Stromal cell of bone marrow (primary cell): Measurements from ENCODE around the gene IRAK3.
"Not testable (repeated sequence)": the region's sequence is repeated elsewhere in the genome, so short reads cannot be mapped to it uniquely, and the experiment has no call there.

Experiments used
- DNase-seq: peaks from one replicate; pipeline ENCODE4 v3.0.0-alpha.2; 2012; ENCODE audit warnings: low read depth

IRAK3 gene

GRCh38 chr12:66213011-66213410 lies 24.0 kb downstream of the IRAK3 start:
- DNase-seq, result not testable (repeated sequence)

GRCh38 chr12:66217342-66217917 lies 28.4 kb downstream of the IRAK3 start:
- DNase-seq, result no peak

DNA sequence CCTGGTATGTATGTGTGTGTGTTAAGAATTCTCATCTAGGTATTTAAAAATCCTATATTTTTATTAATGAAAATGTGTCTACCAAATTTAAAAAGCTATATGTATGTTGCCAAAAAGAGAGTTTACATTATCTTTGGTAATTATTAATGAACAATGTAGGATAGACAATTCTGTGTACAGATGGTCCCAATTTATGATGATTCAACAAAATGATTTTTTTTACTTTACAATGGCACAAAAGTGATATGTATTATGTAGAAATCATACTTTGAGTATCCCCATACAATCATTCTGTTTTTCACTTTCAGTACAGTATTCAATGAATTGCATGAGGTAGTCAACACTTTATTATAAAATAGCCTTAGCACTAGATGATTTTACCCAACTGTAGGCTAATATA lies 39.4 kb downstream of the IRAK3 start:
- DNase-seq, result no peak

DNA sequence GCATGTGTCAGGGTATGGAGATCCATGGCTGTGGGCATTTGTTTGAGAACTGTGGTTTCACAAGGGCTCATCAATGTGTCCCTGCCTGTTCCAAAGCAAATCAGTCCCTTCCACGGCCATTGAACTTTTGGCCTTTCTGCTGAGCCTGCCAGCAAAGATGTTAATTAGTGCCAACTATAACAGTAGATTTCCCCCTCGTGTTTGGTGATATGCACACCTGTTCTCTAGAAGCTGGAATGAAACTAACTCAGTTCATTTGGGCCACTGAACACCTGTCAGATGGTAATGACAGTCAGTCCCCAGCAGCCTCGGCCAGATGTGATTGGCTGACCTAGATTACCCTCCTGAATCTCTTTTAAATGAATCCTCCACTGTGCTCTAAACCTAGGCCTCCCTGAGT lies 43.2 kb downstream of the IRAK3 start:
- DNase-seq, result no peak

GRCh38 chr12:66234037-66234693 lies 45.2 kb downstream of the IRAK3 start:
- DNase-seq, result not testable (repeated sequence)

DNA sequence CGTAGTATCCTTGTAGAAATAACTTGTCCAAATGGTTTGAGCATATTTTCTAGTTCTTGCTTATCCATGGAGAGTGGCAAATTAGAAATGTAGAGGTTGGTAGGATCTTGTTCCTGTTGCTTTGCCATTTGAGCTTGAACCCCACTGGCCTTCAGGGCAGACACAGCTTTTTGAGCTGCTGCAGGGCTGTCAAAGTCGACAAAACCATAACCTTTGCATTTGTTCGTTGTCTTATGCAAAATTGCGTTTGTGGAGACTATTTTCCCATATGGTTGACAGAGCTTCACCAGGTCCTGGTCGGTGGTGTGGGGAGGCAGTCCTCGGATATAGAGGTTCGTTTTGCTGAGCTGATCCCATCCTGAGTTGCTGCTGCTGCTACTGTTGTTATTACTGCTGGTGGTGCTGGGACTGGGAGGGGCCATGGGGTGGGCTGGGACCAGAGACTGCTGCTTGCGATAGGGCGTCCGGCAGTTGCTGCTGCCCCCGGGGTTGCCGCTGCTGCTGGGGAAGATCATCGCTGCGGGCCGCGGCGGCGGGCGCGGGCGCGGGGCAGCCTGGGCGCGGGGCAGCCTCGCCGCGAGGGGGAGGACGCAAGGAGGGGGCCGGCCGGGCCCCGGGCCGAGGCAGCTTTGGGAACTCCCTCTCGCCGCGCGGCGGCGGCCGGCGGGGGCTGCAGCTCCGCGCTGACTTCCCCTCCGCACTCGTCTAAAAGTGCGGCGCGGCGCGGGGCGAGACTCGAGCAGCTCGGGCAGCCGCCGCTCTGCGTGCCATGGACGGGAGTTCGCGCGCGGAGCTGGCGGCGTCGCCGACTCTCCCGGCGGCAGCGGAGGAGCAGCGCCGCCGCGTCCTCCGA lies 46.0 kb downstream of the IRAK3 start:
- peak; percentile 21 for DNase-seq

GRCh38 chr12:66235626-66236281 lies 46.7 kb downstream of the IRAK3 start:
- DNase-seq, result peak; percentile 8

DNA sequence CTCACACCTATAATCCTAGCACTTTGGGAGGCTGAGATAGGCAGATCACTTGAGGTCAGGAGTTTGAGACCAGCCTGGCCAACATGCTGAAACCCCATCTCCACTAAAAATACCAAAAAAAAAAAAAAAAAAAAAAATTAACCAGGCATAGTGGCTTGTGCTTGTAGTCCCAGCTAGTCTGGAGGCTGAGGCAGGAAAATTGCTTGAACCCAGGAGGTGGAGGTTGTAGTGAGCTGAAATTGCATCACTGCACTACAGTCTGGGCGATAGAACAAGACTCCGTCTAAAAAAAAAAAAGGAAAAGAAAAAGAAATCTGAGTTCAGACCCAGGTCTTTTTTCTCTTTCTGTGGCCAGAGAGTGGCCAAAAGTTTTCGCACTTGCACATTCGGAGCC lies 47.3 kb downstream of the IRAK3 start:
- not testable (repeated sequence) for DNase-seq

GRCh38 chr12:66236969-66237368 lies 48.0 kb downstream of the IRAK3 start:
- no peak for DNase-seq

DNA sequence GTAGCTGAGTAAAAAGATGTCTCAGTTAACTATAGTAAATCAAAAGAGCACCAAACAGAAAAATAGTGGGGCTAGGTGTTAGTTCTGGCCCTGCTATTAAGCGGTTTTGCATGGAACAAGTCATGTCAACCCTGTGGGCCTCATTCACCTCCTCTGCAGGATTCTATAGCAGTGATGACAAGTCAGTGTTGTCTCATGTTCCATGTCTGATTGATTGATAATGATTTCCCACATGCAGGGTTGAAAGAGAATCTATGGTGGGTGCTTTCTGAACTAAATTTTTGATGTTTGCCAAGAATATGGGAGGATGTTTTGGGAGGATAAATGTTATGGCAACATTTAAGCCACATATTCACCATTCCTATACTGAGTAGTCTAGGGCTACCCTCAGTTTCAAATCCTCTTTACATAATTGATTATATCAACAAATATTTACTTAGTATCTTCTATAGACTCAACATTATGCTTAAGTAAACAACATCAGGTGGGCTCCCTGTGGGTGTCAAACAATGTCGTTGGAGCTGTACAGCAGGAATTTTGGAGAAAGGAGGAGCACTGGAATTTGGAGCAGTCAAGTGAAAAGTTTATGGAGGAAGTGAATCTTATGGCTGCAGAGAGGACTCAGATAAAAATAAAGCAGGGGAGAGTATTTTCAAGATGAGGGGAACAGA lies 48.6 kb downstream of the IRAK3 start:
- DNase-seq, result no peak

DNA sequence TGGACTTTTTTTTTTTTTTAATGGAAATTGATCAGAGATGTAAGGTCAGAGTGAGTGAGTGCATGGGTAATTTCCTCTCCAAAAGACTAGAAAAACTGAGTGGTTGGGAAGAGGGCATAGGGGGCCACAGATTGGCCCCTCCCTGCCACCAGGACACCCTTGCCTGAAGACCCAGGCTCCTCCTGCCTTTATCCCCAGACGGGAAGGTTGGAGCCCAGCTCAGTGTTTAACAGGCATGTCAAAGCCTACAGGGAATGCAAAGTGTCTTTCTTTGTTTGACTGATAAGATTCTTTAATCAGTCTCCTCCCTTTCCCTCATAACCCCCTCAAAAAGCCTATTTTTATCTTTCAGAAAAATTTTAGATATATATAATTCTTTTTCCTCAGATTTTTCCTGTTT lies 50.3 kb downstream of the IRAK3 start:
- DNase-seq, result no peak

DNA sequence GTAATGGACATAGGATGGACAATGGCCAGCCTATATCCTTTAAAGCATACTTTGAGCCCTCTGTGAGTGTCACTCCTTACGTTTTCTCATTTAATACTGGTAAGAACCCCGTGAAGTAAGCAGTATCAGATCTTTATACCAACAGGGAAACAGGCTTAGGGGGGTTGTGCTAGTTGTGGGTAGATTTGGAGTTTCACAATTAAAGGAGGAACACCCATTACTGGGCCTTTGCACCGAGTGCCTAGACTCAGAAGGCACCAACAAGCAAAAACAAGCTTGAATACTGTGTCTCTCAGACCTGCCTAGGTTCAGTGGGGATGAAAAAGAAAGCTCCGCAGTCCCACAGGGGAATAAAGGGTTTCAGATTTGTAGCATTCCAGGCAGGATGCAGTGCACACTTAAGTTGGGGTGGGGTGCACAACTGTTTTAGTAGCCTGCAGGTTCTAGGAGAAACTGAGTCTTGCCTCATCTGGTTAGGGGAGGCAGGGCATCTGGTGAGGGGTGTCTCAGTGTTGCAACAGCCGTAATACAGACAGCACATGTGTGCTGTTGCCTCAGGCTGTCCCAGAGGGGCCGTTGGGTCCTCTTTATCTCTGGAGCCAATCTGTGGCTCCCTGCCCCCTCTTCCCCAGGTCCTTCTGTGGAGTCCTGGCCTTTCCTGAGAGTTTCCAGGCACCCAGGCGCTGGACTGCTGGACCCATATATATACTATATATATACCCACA lies 51.2 kb downstream of the IRAK3 start:
- no peak for DNase-seq

GRCh38 chr12:66241061-66242043 lies 52.3 kb downstream of the IRAK3 start:
- DNase-seq, result peak; percentile 82

GRCh38 chr12:66242311-66242710 lies 53.3 kb downstream of the IRAK3 start:
- DNase-seq, result no peak

DNA sequence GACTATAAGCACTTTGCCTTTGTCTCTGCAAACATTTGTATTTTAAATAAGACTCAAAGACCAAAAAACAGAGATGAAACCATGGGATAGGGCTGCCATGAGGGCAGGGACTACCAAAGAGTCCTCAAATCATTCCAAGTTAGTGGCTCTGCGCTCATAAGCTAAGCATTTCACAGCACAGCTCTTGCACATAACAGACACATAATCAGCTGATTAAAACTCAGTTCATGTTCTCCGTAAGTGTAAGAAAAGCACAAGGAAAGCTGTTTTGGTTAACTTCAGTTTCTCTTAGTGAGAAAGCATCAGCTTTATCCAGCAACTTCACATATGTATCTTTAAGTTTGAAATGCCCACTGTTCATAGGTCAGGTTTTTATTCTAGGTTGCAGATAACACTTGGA lies 54.9 kb downstream of the IRAK3 start:
- no peak for DNase-seq

GRCh38 chr12:66244446-66244845 lies 55.4 kb downstream of the IRAK3 start:
- DNase-seq, result no peak

GRCh38 chr12:66247741-66248140 lies 58.7 kb downstream of the IRAK3 start:
- no peak for DNase-seq

DNA sequence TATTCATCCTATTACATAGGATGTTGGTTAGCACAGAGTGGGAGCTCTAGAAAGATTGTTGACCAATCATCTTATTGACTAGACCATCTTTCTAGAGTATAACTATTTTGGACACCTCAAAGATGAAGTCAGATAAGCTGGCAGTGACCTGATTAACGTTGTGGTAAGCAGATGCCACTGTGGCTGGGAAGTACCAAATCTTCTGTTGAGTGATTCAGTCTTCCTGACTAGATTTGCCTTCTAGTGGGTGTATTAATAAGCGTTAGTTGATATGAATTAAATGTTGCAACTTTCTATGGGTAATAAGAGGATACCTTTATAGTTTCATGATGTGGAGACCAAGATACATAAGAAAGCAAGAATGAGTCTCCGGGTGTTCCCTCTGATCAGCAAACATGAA lies 62.0 kb downstream of the IRAK3 start:
- no peak for DNase-seq

DNA sequence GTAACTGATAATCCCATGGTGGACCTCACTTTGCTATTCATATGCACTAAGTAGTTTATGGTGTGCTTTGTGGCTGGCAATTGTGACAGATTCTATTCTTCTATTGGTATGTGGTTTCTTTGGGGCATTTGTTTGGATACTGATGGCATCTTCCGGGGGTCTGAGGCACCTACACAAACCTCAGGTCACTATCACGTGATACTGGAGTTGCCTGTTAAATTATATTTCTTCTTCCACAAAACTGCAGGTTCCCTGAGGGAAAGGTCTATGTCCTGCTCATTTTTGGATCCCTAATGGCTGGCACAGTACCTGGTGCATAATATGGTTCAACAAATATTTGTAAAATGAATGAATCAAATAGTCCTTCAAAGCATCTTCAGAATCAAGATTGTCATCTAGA lies 63.8 kb downstream of the IRAK3 start:
- DNase-seq, result no peak

DNA sequence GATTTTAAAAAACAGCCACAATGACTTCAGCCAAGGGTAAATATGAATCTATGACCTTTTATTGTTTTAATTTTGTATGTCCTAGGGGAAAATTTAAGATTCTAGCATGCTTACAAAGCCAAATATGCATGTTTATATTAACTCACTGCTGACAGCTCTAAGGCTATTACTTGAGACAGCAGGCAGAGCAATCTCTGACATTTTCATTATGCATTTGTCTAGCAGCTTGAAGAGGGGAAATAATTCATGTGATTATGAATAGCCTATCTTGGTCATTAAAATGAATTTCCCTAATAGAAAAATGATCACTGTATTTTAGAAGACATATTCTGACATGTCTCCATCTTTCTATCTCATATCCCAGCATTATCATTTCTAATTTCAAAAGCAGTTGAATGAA lies 66.7 kb downstream of the IRAK3 start:
- DNase-seq, result no peak
